GM12873 (cell line): ENCODE results near the gene KCTD11.
A peak's percentile ranks its signal among the peaks of the same experiment; 100 is the strongest.

ENCODE experiments used
- CTCF ChIP-seq: IDR thresholded peaks from 2 replicates; pipeline ENCODE4 v1.5.1; 2012; ENCODE audit warnings: low read depth, mild to moderate bottlenecking, moderate library complexity, low read length, control low read depth; ENCODE audit not compliant: insufficient read depth; ENCODE audit errors: missing control alignments

Gene KCTD11

GRCh38 chr17:7346761-7347614 is 5.0 kb upstream of the KCTD11 start:
- TF ChIP-seq CTCF = no peak

GRCh38 chr17:7347630-7348477 is 4.1 kb upstream of the KCTD11 start:
- no peak for TF ChIP-seq CTCF

GRCh38 chr17:7348478-7349242 is 3.3 kb upstream of the KCTD11 start:
- TF ChIP-seq CTCF = no peak

GRCh38 chr17:7352503-7352889 is 534 bp downstream of the KCTD11 start:
- TF ChIP-seq CTCF = peak; percentile 60

GRCh38 chr17:7352910-7353635 is 1.1 kb downstream of the KCTD11 start:
- TF ChIP-seq CTCF = no peak

- no peak for TF ChIP-seq CTCF
Measured at GRCh38 chr17:7354262-7354843, 2.4 kb downstream of the KCTD11 start.
